ENCODE results near the gene ZNF276.

ZNF276 gene

DNA sequence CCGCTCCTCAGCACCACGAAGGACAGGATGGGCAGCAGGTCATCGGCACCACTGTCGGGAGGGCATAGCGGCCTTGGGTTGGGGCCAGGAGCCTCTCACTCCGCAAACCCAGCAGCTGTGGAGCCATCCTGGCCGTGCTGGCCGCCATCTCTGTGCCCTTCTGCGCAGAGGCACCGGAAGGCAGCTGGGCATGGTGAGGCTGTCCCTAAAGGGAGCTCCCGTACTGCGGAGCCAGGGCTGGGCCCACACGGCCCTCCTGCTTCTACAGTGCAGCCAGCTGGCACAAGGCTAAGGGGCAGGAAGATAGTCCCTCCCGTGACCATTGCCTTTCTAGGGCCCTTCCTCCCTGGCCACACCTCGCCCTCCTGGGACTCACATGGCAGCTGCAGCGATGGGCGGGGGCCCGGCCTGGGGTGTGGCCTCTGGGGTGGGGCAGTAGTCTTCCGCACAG, 12.8 kb upstream of the ZNF276 start:
- H3K27me3 ChIP-seq (ENCODE audit: low read depth, low read length), result no peaks in the 10 kb centered on the region
- no peak overlapping the region for H3K4me3 ChIP-seq (ENCODE audit: low read depth in 1 of 2, low read length in 2 of 2)
- H3K4me1 ChIP-seq (ENCODE audit: control insufficient read depth in 1 of 2, insufficient read depth in 2 of 2, low read length in 2 of 2), result peaks cover 0 to 9% of the 10 kb centered on the region in 2 donors
- no peaks in the 10 kb centered on the region for H3K9me3 ChIP-seq (ENCODE audit: control insufficient read depth in 1 of 2, low read length in 2 of 2)
- H3K27ac ChIP-seq (ENCODE audit: low read length), result no peak overlapping the region
- peaks cover 0 to 7% of the 10 kb centered on the region in 2 donors for H3K36me3 ChIP-seq (ENCODE audit: control insufficient read depth in 1 of 2, insufficient read depth in 2 of 2, low read length in 2 of 2)

- H3K4me1 ChIP-seq (ENCODE audit: control insufficient read depth in 1 of 2, insufficient read depth in 2 of 2, low read length in 2 of 2), result peaks cover 0 to 9% of the 10 kb centered on the region in 2 donors
- peaks cover 0 to 7% of the 10 kb centered on the region in 2 donors for H3K36me3 ChIP-seq (ENCODE audit: control insufficient read depth in 1 of 2, insufficient read depth in 2 of 2, low read length in 2 of 2)
- no peak overlapping the region for H3K4me3 ChIP-seq (ENCODE audit: low read depth in 1 of 2, low read length in 2 of 2)
- H3K27ac ChIP-seq (ENCODE audit: low read length), result no peak overlapping the region
- H3K9me3 ChIP-seq (ENCODE audit: control insufficient read depth in 1 of 2, low read length in 2 of 2), result no peaks in the 10 kb centered on the region
- H3K27me3 ChIP-seq (ENCODE audit: low read depth, low read length), result no peaks in the 10 kb centered on the region
Observed at GRCh38 chr16:89709166-89709565, 12.2 kb upstream of the ZNF276 start.

DNA sequence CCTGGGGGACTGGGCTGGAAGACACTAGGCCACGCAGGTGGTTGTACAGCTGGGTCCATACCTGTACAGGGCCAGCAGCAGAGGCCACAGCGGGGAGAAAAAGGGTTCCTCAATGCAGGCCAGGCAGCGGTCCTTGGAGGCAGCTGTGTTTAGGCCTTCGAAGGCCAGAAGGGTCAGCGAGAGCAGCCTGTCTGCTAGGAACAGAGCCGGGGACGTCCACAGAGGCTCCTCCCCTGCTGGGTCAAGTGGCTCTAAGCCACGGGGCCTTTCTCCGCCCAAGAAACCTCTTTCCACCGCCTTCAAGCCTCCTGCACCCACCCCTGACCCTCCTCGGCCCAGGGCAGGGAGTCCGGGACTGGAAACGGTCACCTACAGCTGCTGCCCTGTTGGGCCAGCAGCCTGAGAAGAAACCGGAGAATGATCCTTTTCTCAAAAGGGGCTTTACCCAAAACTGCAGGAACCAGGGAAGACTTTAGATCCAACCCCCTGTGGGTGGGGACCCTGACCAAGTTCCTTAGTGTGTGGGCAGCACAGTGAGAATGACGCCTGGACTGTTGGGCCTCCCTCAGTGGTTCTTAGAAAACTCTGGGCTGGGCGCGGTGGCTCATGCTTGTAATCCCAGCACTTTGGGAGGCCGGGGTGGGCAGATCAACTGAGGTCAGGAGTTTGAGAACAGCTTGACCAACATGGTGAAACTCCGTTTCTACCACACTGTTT, 11.5 kb upstream of the ZNF276 start:
- Histone ChIP-seq H3K27ac (ENCODE audit: low read length) (no peak overlapping the region), H3K27me3 (ENCODE audit: low read depth, low read length) (no peaks in the 10 kb centered on the region), H3K4me1 (ENCODE audit: control insufficient read depth in 1 of 2, insufficient read depth in 2 of 2, low read length in 2 of 2) (peaks cover 0 to 9% of the 10 kb centered on the region in 2 donors)

GRCh38 chr16:89710709-89711564, 10.4 kb upstream of the ZNF276 start:
- Histone ChIP-seq H3K4me1 (ENCODE audit: control insufficient read depth in 1 of 2, insufficient read depth in 2 of 2, low read length in 2 of 2) (peaks cover 0 to 9% of the 10 kb centered on the region in 2 donors), H3K9me3 (ENCODE audit: control insufficient read depth in 1 of 2, low read length in 2 of 2) (no peaks in the 10 kb centered on the region), H3K27me3 (ENCODE audit: low read depth, low read length) (no peaks in the 10 kb centered on the region), H3K4me3 (ENCODE audit: low read depth in 1 of 2, low read length in 2 of 2) (no peak overlapping the region), H3K36me3 (ENCODE audit: control insufficient read depth in 1 of 2, insufficient read depth in 2 of 2, low read length in 2 of 2) (peaks cover 0 to 7% of the 10 kb centered on the region in 2 donors), H3K27ac (ENCODE audit: low read length) (no peak overlapping the region)

More for the DNA sequence above, 11.5 kb upstream of the ZNF276 start:
- Histone ChIP-seq H3K4me3 (ENCODE audit: low read depth in 1 of 2, low read length in 2 of 2) (no peak overlapping the region), H3K9me3 (ENCODE audit: control insufficient read depth in 1 of 2, low read length in 2 of 2) (no peaks in the 10 kb centered on the region), H3K36me3 (ENCODE audit: control insufficient read depth in 1 of 2, insufficient read depth in 2 of 2, low read length in 2 of 2) (peaks cover 0 to 7% of the 10 kb centered on the region in 2 donors)

GRCh38 chr16:89711601-89712273, 9.6 kb upstream of the ZNF276 start:
- no peak overlapping the region for H3K27ac ChIP-seq (ENCODE audit: low read length)
- H3K9me3 ChIP-seq (ENCODE audit: control insufficient read depth in 1 of 2, low read length in 2 of 2), result no peaks in the 10 kb centered on the region
- peak overlapping the region in 1 of 2 donors; percentile 19 for H3K4me3 ChIP-seq (ENCODE audit: low read depth in 1 of 2, low read length in 2 of 2)
- H3K36me3 ChIP-seq (ENCODE audit: control insufficient read depth in 1 of 2, insufficient read depth in 2 of 2, low read length in 2 of 2), result peaks cover 0 to 7% of the 10 kb centered on the region in 2 donors
- no peaks in the 10 kb centered on the region for H3K27me3 ChIP-seq (ENCODE audit: low read depth, low read length)
- peaks cover 0 to 9% of the 10 kb centered on the region in 2 donors for H3K4me1 ChIP-seq (ENCODE audit: control insufficient read depth in 1 of 2, insufficient read depth in 2 of 2, low read length in 2 of 2)

DNA sequence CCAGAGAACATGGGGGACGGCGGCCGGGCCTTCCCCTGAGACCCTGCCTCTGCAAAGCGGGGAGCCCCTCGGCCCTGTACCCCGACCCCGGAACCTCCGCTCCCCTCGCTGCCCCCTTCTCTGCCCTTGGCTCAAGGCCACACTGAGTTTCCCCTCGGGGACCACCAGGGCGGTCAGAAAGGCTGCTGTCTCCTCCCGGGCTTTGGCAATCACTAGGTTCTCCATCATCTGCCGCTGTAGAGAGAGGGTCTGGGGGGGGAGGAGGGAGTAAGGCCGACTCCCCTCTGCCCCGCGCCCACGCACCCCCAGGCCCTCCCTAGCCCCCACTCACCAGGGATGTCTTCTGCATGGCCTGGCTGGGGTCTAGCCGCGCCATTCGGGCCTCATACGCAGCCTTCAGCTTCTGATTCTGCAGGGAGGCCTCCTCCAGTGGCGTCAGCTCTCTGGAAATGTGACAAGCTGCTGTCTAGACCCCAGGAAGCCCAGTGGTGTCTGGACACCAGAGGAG, 9.0 kb upstream of the ZNF276 start:
- Histone ChIP-seq H3K36me3 (ENCODE audit: control insufficient read depth in 1 of 2, insufficient read depth in 2 of 2, low read length in 2 of 2) (peaks cover 0 to 7% of the 10 kb centered on the region in 2 donors), H3K4me1 (ENCODE audit: control insufficient read depth in 1 of 2, insufficient read depth in 2 of 2, low read length in 2 of 2) (peaks cover 0 to 9% of the 10 kb centered on the region in 2 donors), H3K27ac (ENCODE audit: low read length) (no peak overlapping the region), H3K9me3 (ENCODE audit: control insufficient read depth in 1 of 2, low read length in 2 of 2) (no peaks in the 10 kb centered on the region), H3K27me3 (ENCODE audit: low read depth, low read length) (no peaks in the 10 kb centered on the region), H3K4me3 (ENCODE audit: low read depth in 1 of 2, low read length in 2 of 2) (peak overlapping the region in 1 of 2 donors; percentile 19)

DNA sequence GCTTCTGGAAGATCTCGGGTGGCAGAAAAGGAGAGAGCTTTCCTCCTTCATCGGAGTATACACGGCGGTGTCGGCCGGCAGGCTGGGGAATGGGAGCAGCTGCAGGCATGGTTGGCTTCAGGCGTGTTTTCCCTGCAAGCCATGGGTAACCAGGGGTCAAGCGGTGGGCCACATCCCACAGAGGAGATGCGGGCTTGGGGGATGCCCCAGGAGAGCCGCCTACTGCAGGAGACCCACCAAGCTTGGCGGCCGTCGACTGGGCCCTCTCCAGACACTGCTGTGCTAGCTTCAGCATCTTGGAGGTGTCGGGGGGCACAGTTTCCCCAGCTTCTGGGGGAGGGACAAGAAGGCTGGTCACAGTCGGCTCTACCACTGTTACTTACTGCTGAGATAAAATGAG, 4.8 kb upstream of the ZNF276 start:
- peaks cover 0 to 16% of the 10 kb centered on the region in 2 donors for H3K4me1 ChIP-seq (ENCODE audit: control insufficient read depth in 1 of 2, insufficient read depth in 2 of 2, low read length in 2 of 2)
- no peaks in the 10 kb centered on the region for H3K36me3 ChIP-seq (ENCODE audit: control insufficient read depth in 1 of 2, insufficient read depth in 2 of 2, low read length in 2 of 2)
- H3K27me3 ChIP-seq (ENCODE audit: low read depth, low read length), result no peaks in the 10 kb centered on the region
- no peaks in the 10 kb centered on the region for H3K9me3 ChIP-seq (ENCODE audit: control insufficient read depth in 1 of 2, low read length in 2 of 2)
- H3K4me3 ChIP-seq (ENCODE audit: low read depth in 1 of 2, low read length in 2 of 2), result no peak overlapping the region
- no peak overlapping the region for H3K27ac ChIP-seq (ENCODE audit: low read length)

GRCh38 chr16:89716916-89717687, 4.2 kb upstream of the ZNF276 start:
- Histone ChIP-seq H3K36me3 (ENCODE audit: control insufficient read depth in 1 of 2, insufficient read depth in 2 of 2, low read length in 2 of 2) (no peaks in the 10 kb centered on the region), H3K27ac (ENCODE audit: low read length) (no peak overlapping the region), H3K27me3 (ENCODE audit: low read depth, low read length) (no peaks in the 10 kb centered on the region), H3K4me1 (ENCODE audit: control insufficient read depth in 1 of 2, insufficient read depth in 2 of 2, low read length in 2 of 2) (peaks cover 0 to 13% of the 10 kb centered on the region in 2 donors), H3K9me3 (ENCODE audit: control insufficient read depth in 1 of 2, low read length in 2 of 2) (no peaks in the 10 kb centered on the region), H3K4me3 (ENCODE audit: low read depth in 1 of 2, low read length in 2 of 2) (no peak overlapping the region)

DNA sequence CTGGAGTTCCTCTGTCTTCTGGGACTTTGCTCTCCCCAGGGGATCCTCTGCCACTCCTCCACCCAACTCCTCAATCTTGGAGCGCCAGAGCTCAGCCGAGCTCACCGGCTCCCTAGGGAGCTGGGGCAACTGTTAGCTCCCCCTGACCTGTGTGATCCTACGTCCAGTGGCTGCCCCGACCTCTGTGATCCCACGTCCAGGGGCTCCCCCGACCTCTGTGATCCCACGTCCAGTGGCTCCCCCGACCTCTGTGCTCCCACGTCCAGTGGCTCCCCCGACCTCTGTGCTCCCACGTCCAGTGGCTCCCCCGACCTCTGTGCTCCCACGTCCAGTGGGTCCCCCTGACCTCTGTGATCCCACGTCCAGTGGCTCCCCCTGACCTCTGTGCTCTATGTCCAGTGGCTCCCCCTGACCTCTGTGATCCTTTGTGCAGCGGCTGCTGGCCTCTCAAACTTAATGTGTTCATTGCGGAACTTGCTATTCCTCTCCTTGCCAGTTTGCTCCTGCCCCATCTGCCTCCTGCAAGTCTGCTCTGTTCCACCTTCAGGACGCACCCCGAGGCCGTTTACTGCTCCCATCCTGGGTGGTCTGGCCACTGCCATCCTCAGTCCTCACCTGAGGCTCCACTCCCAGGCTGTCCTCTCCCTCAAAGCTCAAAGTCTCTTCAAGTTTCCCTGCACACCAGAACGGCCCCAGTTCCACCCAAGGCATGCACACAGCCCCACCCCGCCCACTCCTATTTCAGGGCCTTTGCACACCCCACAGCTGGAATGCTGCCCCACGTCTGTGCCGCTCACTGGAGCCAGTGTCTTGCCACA, 3.4 kb upstream of the ZNF276 start:
- Histone ChIP-seq H3K4me1 (ENCODE audit: control insufficient read depth in 1 of 2, insufficient read depth in 2 of 2, low read length in 2 of 2) (peaks cover 3 to 17% of the 10 kb centered on the region in 2 donors), H3K4me3 (ENCODE audit: low read depth in 1 of 2, low read length in 2 of 2) (no peak overlapping the region), H3K36me3 (ENCODE audit: control insufficient read depth in 1 of 2, insufficient read depth in 2 of 2, low read length in 2 of 2) (no peaks in the 10 kb centered on the region), H3K27me3 (ENCODE audit: low read depth, low read length) (no peaks in the 10 kb centered on the region), H3K27ac (ENCODE audit: low read length) (no peak overlapping the region), H3K9me3 (ENCODE audit: control insufficient read depth in 1 of 2, low read length in 2 of 2) (no peaks in the 10 kb centered on the region)

- Histone ChIP-seq H3K9me3 (ENCODE audit: control insufficient read depth in 1 of 2, low read length in 2 of 2) (no peaks in the 10 kb centered on the region), H3K4me3 (ENCODE audit: low read depth in 1 of 2, low read length in 2 of 2) (peak overlapping the region; percentile 67 to 76), H3K27me3 (ENCODE audit: low read depth, low read length) (no peaks in the 10 kb centered on the region), H3K36me3 (ENCODE audit: control insufficient read depth in 1 of 2, insufficient read depth in 2 of 2, low read length in 2 of 2) (peaks cover 10 to 12% of the 10 kb centered on the region in 2 donors), H3K4me1 (ENCODE audit: control insufficient read depth in 1 of 2, insufficient read depth in 2 of 2, low read length in 2 of 2) (peaks cover 3 to 31% of the 10 kb centered on the region in 2 donors), H3K27ac (ENCODE audit: low read length) (no peak overlapping the region)
Observed at GRCh38 chr16:89720551-89720812, 855 bp upstream of the ZNF276 start.
